Loucy (cell line): ENCODE measurements around the gene LIMA1.

Experiments
- EZH2phosphoT487 ChIP-seq: fragments of 200-600 bp; IDR thresholded peaks from 2 replicates; pipeline ENCODE4 v1.6.1; 2018; ENCODE audit warnings: antibody characterized with exemption, mild to moderate bottlenecking, moderate library complexity, borderline replicate concordance
- TF ChIP-seq, protein P1 (sequence below): fragments of 200-600 bp; sonication (generic); conservative IDR thresholded peaks from 2 replicates; pipeline ENCODE4 v1.5.1; 2014; ENCODE audit warnings: mild to moderate bottlenecking, antibody characterized with exemption, low read length

DNA sequence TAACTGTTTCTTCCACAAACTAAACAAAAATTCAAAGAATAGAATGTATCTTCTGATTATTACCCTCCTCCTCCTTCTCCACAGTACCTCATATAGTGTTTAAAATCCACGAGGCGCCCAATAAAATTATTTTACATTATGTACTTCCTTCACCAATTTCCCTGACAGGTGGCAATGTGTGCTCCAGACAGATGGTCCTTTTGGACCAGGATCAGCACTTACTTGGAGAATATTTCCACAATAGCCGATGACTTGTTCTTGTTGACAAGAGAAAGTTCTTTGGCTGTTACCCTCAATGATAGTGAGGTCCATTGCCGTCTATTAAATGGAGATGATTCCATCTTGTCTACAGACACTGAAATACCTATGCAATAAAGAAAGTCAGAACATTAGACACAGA, 34.9 kb downstream of the LIMA1 start:
- TF ChIP-seq, protein P1, sequence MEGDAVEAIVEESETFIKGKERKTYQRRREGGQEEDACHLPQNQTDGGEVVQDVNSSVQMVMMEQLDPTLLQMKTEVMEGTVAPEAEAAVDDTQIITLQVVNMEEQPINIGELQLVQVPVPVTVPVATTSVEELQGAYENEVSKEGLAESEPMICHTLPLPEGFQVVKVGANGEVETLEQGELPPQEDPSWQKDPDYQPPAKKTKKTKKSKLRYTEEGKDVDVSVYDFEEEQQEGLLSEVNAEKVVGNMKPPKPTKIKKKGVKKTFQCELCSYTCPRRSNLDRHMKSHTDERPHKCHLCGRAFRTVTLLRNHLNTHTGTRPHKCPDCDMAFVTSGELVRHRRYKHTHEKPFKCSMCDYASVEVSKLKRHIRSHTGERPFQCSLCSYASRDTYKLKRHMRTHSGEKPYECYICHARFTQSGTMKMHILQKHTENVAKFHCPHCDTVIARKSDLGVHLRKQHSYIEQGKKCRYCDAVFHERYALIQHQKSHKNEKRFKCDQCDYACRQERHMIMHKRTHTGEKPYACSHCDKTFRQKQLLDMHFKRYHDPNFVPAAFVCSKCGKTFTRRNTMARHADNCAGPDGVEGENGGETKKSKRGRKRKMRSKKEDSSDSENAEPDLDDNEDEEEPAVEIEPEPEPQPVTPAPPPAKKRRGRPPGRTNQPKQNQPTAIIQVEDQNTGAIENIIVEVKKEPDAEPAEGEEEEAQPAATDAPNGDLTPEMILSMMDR: no peak
- TF ChIP-seq EZH2phosphoT487: no peak
